GM21423 (cell line): Measurements from ENCODE around the gene MRPS7.

ENCODE experiments used
- ATAC-seq: cut with Tn5 transposase; IDR thresholded peaks from one replicate; pipeline ENCODE4 v1.9.1; 2021; ENCODE audit warnings: mild to moderate bottlenecking, moderate library complexity; ENCODE audit not compliant: unreplicated experiment

MRPS7 gene

GRCh38 chr17:75261336-75262111 lies at the start of gene MRPS7, which contains the start of gene GGA3:
MRPS7 (plus strand) TSS chr17:75261879; CDS start chr17:75261901, 22 bp downstream.
GGA3 (minus strand) TSS chr17:75261606; CDS start chr17:75261587, 19 bp downstream.
- ATAC-seq, result peak; percentile 92

GRCh38 chr17:75218131-75218530 lies 43.5 kb upstream of the MRPS7 start:
- ATAC-seq, result no peak

GRCh38 chr17:75219815-75220214 lies 41.9 kb upstream of the MRPS7 start:
- no peak for ATAC-seq

GRCh38 chr17:75225016-75225415 lies 36.7 kb upstream of the MRPS7 start:
- no peak for ATAC-seq

GRCh38 chr17:75227729-75228128 lies 34.0 kb upstream of the MRPS7 start:
- no peak for ATAC-seq

- ATAC-seq, result no peak
Observed at GRCh38 chr17:75228305-75228704, 33.4 kb upstream of the MRPS7 start.

GRCh38 chr17:75228847-75229246 lies 32.8 kb upstream of the MRPS7 start:
- ATAC-seq, result no peak

GRCh38 chr17:75231071-75231470 lies 30.6 kb upstream of the MRPS7 start:
- no peak for ATAC-seq

GRCh38 chr17:75231741-75232464 lies 29.8 kb upstream of the MRPS7 start:
- no peak for ATAC-seq

GRCh38 chr17:75232786-75233185 lies 28.9 kb upstream of the MRPS7 start:
- ATAC-seq, result no peak

GRCh38 chr17:75237100-75238014 lies 24.3 kb upstream of the MRPS7 start:
- no peak for ATAC-seq

GRCh38 chr17:75238020-75238580 lies 23.6 kb upstream of the MRPS7 start:
- ATAC-seq, result no peak

- ATAC-seq, result no peak
Observed at GRCh38 chr17:75238684-75239191, 22.9 kb upstream of the MRPS7 start.

- no peak for ATAC-seq
Observed at GRCh38 chr17:75239214-75239613, 22.5 kb upstream of the MRPS7 start.

- no peak for ATAC-seq
Observed at GRCh38 chr17:75239778-75240393, 21.8 kb upstream of the MRPS7 start.

- ATAC-seq, result no peak
Observed at GRCh38 chr17:75240394-75241142, 21.1 kb upstream of the MRPS7 start.

GRCh38 chr17:75241143-75241430 lies 20.6 kb upstream of the MRPS7 start:
- no peak for ATAC-seq

GRCh38 chr17:75241502-75241901 lies 20.2 kb upstream of the MRPS7 start:
- no peak for ATAC-seq

GRCh38 chr17:75241996-75242460 lies 19.7 kb upstream of the MRPS7 start:
- ATAC-seq, result no peak
